Transverse colon (tissue), 4 donors: ENCODE measurements around the gene UROD. TPM values are rescaled to one million over a fixed set of nuclear protein-coding genes. Genes with fewer than 3 reads are reported as not detected.

ENCODE experiments used
- DNase-seq: peaks from one replicate; pipeline ENCODE4 v3.0.0-alpha.2; 2019
- H3K27ac ChIP-seq, 4 donors: fragments of 200-600 bp; sonication (generic); 2 replicates each; pipeline ENCODE4 v1.5.1; 2016 to 2018; ENCODE audit warnings: inconsistent platforms in 4 of 4
- H3K27me3 ChIP-seq: fragments of 200-600 bp; sonication (generic); 2 replicates; pipeline ENCODE4 v1.5.1; 2017; ENCODE audit warnings: inconsistent platforms
- H3K36me3 ChIP-seq, 4 donors: fragments of 200-600 bp; sonication (generic); 2 replicates each; pipeline ENCODE4 v1.5.1; 2017 to 2019; ENCODE audit warnings: inconsistent platforms in 4 of 4
- H3K4me1 ChIP-seq, 4 donors: fragments of 200-600 bp; sonication (generic); 2 replicates each; pipeline ENCODE4 v1.5.1; 2017 to 2020; ENCODE audit warnings: inconsistent platforms in 4 of 4
- H3K4me3 ChIP-seq, 4 donors: fragments of 200-600 bp; sonication (generic); 1 replicate in 1 of 4; 2 replicates in 3 of 4; pipeline versions ENCODE4 v1.5.1 to v1.6.1; 2017 to 2019; ENCODE audit warnings: inconsistent platforms in 4 of 4
- H3K9me3 ChIP-seq, 2 donors: fragments of 200-600 bp; sonication (generic); 2 replicates each; pipeline ENCODE4 v1.5.1; 2017 to 2019; ENCODE audit warnings: inconsistent platforms in 2 of 2
- EP300 ChIP-seq: sonication (generic); formaldehyde crosslinking; IDR thresholded peaks from one replicate; pipeline ENCODE4 v1.6.1; 2017; ENCODE audit warnings: antibody characterized with exemption, low read depth
- POLR2A ChIP-seq: fragments of 450-650 bp; IDR thresholded peaks from one replicate; pipeline ENCODE4 v1.6.1; 2016; ENCODE audit warnings: antibody characterized with exemption, mild to moderate bottlenecking, moderate library complexity
- POLR2AphosphoS5 ChIP-seq, 3 donors: sonication (generic); formaldehyde crosslinking; IDR thresholded peaks; one replicate each; pipeline ENCODE4 v1.6.1; 2016; ENCODE audit warnings: antibody characterized with exemption in 3 of 3
- WGBS, 2 donors: methylation state at CpG; one replicate each; pipeline ENCODE4 v1.1.5; 2018; ENCODE audit warnings: low coverage in 1 of 2; 5-methylcytosine and 5-hydroxymethylcytosine counted together
- in situ Hi-C, 4 donors: fragments of 200-750 bp; cut with MboI; loops; one replicate each; pipeline versions ENCODE4 v1.15.0 to v1.15.1; 2017; ENCODE audit warnings: low sequenced_read_pairs in 3 of 4, low pct_ligation_motif_present in 1 of 4, low pct_unique_long_range_greater_than_20kb in 1 of 4
- intact Hi-C: fragments of 100-400 bp; cut with DNase I; formaldehyde crosslinking; loops from one replicate; pipeline ENCODE4 v1.15.1; 2023; ENCODE audit warnings: low total_unique reads
- total RNA-seq, 4 donors: library from RNA; depleted of rRNA; stranded (reverse); fragments of >200 nt; gene quantifications; one replicate each; pipeline ENCODE4 v1.1.0, GENCODE V29; 2016
- TF ChIP-seq, protein P1 (sequence below), 5 experiments: fragments of 200-600 bp in 3 of 5; fragments of 450-650 bp in 2 of 5; sonication (generic) in 3 of 5; IDR thresholded peaks; 1 replicate in 2 of 5; 2 replicates in 3 of 5; pipeline ENCODE4 v1.5.1; 2016 to 2017; ENCODE audit warnings: antibody characterized with exemption in 5 of 5, inconsistent platforms in 3 of 5, mild to moderate bottlenecking in 2 of 5, moderate library complexity in 1 of 5

Gene UROD
- total RNA-seq, 4 donors from 2014 or later: 46.4 to 85.7 (median 63.9) TPM

DNA sequence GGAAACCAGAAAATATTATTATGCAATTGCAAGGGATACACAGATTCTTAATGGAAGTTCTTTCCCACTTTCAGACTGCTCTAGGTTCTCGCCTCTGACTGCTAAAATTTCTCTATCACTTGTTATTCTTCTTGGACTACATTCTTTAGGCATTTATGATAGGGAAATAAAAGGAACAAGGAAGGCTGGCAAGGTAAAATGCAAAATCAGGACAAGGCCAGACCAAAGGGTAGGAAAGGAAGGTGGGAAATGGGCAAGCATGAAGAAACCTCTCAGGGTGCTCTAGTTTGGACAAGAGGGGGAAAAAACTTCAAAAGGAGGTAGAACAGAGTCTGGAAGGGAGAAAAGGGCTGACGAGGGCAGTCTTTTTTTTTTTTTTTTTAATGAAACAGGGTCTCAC, 26.2 kb downstream of the UROD start:
- Histone ChIP-seq H3K9me3 (no peaks in the 10 kb centered on the region), H3K36me3 (no peaks in the 10 kb centered on the region), H3K4me3 (no peak overlapping the region), H3K27me3 (no peaks in the 10 kb centered on the region), H3K27ac (no peak overlapping the region), H3K4me1 (peaks cover 0 to 17% (median 7%) of the 10 kb centered on the region in 4 donors)
- no peak for TF ChIP-seq POLR2AphosphoS5 (IDR thresholded peaks at IDR 0.05)
- no peak for TF ChIP-seq POLR2A
- TF ChIP-seq, protein P1, sequence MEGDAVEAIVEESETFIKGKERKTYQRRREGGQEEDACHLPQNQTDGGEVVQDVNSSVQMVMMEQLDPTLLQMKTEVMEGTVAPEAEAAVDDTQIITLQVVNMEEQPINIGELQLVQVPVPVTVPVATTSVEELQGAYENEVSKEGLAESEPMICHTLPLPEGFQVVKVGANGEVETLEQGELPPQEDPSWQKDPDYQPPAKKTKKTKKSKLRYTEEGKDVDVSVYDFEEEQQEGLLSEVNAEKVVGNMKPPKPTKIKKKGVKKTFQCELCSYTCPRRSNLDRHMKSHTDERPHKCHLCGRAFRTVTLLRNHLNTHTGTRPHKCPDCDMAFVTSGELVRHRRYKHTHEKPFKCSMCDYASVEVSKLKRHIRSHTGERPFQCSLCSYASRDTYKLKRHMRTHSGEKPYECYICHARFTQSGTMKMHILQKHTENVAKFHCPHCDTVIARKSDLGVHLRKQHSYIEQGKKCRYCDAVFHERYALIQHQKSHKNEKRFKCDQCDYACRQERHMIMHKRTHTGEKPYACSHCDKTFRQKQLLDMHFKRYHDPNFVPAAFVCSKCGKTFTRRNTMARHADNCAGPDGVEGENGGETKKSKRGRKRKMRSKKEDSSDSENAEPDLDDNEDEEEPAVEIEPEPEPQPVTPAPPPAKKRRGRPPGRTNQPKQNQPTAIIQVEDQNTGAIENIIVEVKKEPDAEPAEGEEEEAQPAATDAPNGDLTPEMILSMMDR (IDR thresholded peaks at IDR 0.05): no peak
- TF ChIP-seq EP300: no peak
- in situ Hi-C loops (no loop called here), intact Hi-C loops (no loop called here)
- WGBS, 2 donors: 42 to 47% methylated on average over 1 to 2 of the region's 2 CpGs
- DNase-seq: no peak

DNA sequence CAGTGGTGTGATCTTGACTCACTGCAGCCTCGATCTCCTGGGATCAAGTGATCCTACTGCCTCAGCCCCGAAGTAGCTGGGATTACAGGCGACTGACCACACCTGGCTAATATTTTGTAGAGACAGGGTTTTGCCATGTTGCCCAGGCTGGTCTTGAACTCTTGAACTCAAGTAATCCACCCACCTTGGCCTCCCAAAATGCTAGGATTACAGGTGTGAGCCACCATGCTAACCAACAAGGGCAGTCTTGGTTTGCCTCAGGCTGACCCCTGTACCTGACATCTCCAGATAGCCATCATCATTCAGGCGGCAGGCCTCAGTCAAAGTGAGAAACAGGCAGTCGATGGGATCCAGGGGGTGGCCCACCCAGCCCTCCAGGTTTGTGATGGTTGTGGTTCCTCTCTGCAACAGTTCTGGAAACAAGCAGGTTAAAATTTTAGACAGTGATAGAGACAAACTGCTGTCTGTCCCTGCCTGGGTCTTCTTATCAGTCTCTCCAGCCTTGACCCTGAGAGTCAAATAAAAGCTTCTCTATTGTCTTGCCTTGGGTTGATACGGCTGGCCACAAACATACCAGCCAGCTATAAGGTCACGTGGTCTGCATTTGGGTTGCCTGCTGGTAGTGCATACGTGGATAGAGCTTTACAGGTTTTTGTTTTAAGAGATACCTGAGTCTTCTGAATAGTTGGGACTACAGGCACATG, 26.8 kb downstream of the UROD start:
- H3K36me3 ChIP-seq: no peaks in the 10 kb centered on the region
- intact Hi-C loops: no loop called here
- 76 to 79% methylated on average over 3 to 8 of the region's 8 CpGs for WGBS, 2 donors
- in situ Hi-C loops: no loop called here
- H3K4me3 ChIP-seq: no peak overlapping the region
- H3K27me3 ChIP-seq: no peaks in the 10 kb centered on the region
- no peaks in the 10 kb centered on the region for H3K9me3 ChIP-seq
- H3K4me1 ChIP-seq: peaks cover 0 to 17% (median 7%) of the 10 kb centered on the region in 4 donors
- TF ChIP-seq POLR2AphosphoS5 (IDR thresholded peaks at IDR 0.05) (no peak), EP300 (no peak), POLR2A (no peak)
- TF ChIP-seq, protein P1 (IDR thresholded peaks at IDR 0.05): no peak
- H3K27ac ChIP-seq: no peak overlapping the region
- no peak for DNase-seq

DNA sequence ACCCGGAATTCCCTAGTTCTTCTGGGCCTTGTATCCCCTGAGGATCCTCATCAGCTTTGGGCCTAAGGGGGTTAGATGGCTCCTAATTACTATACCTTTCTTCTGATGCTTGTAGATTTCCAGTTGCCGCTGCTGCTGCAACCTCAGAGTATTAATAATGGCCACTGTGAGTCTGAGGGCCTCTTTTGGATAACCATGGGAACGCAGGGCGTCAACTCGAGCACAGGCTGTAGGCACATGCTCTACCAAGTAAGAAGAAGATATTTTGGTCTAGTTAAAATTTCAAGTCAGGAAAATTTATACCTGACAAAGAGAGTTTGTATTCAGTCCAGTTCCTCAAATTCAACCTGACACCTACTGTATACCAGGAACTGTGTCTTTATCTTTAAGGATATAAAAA, 28.2 kb downstream of the UROD start:
- Histone ChIP-seq H3K27me3 (no peaks in the 10 kb centered on the region), H3K4me1 (peaks cover 0 to 17% (median 7%) of the 10 kb centered on the region in 4 donors), H3K36me3 (no peaks in the 10 kb centered on the region), H3K27ac (no peak overlapping the region), H3K9me3 (no peaks in the 10 kb centered on the region), H3K4me3 (no peak overlapping the region)
- in situ Hi-C loops (no loop called here), intact Hi-C loops (loop anchor here (5.0 kb wide), 1 partner anchor 342 kb away; no protein-coding TSS in a partner anchor)
- DNase-seq: no peak
- no peak for TF ChIP-seq EP300
- TF ChIP-seq, protein P1 (IDR thresholded peaks at IDR 0.05): no peak
- no peak for TF ChIP-seq POLR2A
- TF ChIP-seq POLR2AphosphoS5 (IDR thresholded peaks at IDR 0.05): no peak
- 93 to 94% methylated on average over 5 of the region's 5 CpGs for WGBS, 2 donors

DNA sequence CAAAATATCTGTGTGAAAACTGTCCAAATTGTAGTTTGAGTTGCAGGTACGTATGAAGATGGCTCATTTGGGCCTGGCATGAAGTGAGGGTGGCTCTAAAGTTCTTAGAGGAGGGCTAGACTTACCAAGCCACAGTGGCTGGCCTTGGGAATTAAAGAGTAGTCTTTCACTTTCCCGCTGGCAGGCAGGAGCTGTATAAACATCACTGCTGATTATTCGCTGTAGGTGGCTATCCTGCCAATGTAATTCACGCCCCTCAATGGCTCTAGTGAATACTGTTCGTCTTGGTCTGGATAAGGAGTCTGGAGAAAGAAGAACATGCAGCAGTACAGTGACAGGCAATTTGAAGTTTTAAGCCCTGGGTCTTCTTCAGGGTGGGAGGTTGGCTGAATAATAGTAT, 31.0 kb downstream of the UROD start:
- Histone ChIP-seq H3K4me3 (no peak overlapping the region), H3K27ac (no peak overlapping the region), H3K36me3 (no peaks in the 10 kb centered on the region), H3K9me3 (no peaks in the 10 kb centered on the region), H3K4me1 (peaks cover 0 to 10% (median 2%) of the 10 kb centered on the region in 4 donors), H3K27me3 (no peaks in the 10 kb centered on the region)
- TF ChIP-seq, protein P1 (IDR thresholded peaks at IDR 0.05): no peak
- TF ChIP-seq POLR2AphosphoS5 (IDR thresholded peaks at IDR 0.05) (no peak), EP300 (no peak)
- no peak for DNase-seq
- in situ Hi-C loops (no loop called here), intact Hi-C loops (loop anchor here (5.0 kb wide), 1 partner anchor 339 kb away; no protein-coding TSS in a partner anchor)
- 88 to 89% methylated on average over 5 of the region's 5 CpGs for WGBS, 2 donors
